ENCODE data around the gene LANCL2.
"Not testable (repeated sequence)": the region's sequence is repeated elsewhere in the genome, so short reads cannot be mapped to it uniquely, and the experiment has no call there.

LANCL2 gene

GRCh38 chr7:55387062-55387965 lies 22.2 kb downstream of the LANCL2 start:
- in situ Hi-C loops (cut with MboI; ENCODE audit: low pct_unique_long_range_greater_than_20kb, low sequenced_read_pairs) = no loop called here
- peak; percentile 34 for DNase-seq

- in situ Hi-C loops (cut with MboI; ENCODE audit: low pct_unique_long_range_greater_than_20kb, low sequenced_read_pairs) = no loop called here
- DNase-seq = no peak
Observed at GRCh38 chr7:55396233-55396785, 31.2 kb downstream of the LANCL2 start.

GRCh38 chr7:55397617-55398016 lies 32.5 kb downstream of the LANCL2 start:
- DNase-seq = no peak

GRCh38 chr7:55400191-55400590 lies 35.1 kb downstream of the LANCL2 start:
- in situ Hi-C loops (cut with MboI; ENCODE audit: low pct_unique_long_range_greater_than_20kb, low sequenced_read_pairs) = no loop called here
- no peak for DNase-seq

More at GRCh38 chr7:55397617-55398016, 32.5 kb downstream of the LANCL2 start:
- in situ Hi-C loops (cut with MboI; ENCODE audit: low pct_unique_long_range_greater_than_20kb, low sequenced_read_pairs) = no loop called here

GRCh38 chr7:55402506-55402905 lies 37.4 kb downstream of the LANCL2 start:
- in situ Hi-C loops (cut with MboI; ENCODE audit: low pct_unique_long_range_greater_than_20kb, low sequenced_read_pairs); DNase-seq: not testable (repeated sequence)

- no peak for DNase-seq
- in situ Hi-C loops (cut with MboI; ENCODE audit: low pct_unique_long_range_greater_than_20kb, low sequenced_read_pairs) = no loop called here
Observed at GRCh38 chr7:55405856-55406541, 40.9 kb downstream of the LANCL2 start.

- in situ Hi-C loops (cut with MboI; ENCODE audit: low pct_unique_long_range_greater_than_20kb, low sequenced_read_pairs) = no loop called here
- no peak for DNase-seq
Observed at GRCh38 chr7:55409482-55410225, 44.5 kb downstream of the LANCL2 start.

- DNase-seq = no peak
- in situ Hi-C loops (cut with MboI; ENCODE audit: low pct_unique_long_range_greater_than_20kb, low sequenced_read_pairs) = no loop called here
Observed at GRCh38 chr7:55410667-55411239, 45.6 kb downstream of the LANCL2 start.

- in situ Hi-C loops (cut with MboI; ENCODE audit: low pct_unique_long_range_greater_than_20kb, low sequenced_read_pairs) = no loop called here
- DNase-seq = no peak
Observed at GRCh38 chr7:55411844-55412243, 46.7 kb downstream of the LANCL2 start.

GRCh38 chr7:55413442-55413841 lies 48.3 kb downstream of the LANCL2 start:
- in situ Hi-C loops (cut with MboI; ENCODE audit: low pct_unique_long_range_greater_than_20kb, low sequenced_read_pairs) = no loop called here
- DNase-seq = no peak

GRCh38 chr7:55415173-55415778 lies 50.1 kb downstream of the LANCL2 start:
- in situ Hi-C loops (cut with MboI; ENCODE audit: low pct_unique_long_range_greater_than_20kb, low sequenced_read_pairs) = no loop called here
- peak; percentile 81 for DNase-seq

- in situ Hi-C loops (cut with MboI; ENCODE audit: low pct_unique_long_range_greater_than_20kb, low sequenced_read_pairs); DNase-seq: not testable (repeated sequence)
Observed at GRCh38 chr7:55417456-55417855, 52.3 kb downstream of the LANCL2 start.

GRCh38 chr7:55420530-55420929 lies 55.4 kb downstream of the LANCL2 start:
- in situ Hi-C loops (cut with MboI; ENCODE audit: low pct_unique_long_range_greater_than_20kb, low sequenced_read_pairs) = no loop called here
- DNase-seq = no peak

GRCh38 chr7:55423277-55423711 lies 58.2 kb downstream of the LANCL2 start:
- DNase-seq = no peak
- in situ Hi-C loops (cut with MboI; ENCODE audit: low pct_unique_long_range_greater_than_20kb, low sequenced_read_pairs) = no loop called here

- no peak for DNase-seq
- in situ Hi-C loops (cut with MboI; ENCODE audit: low pct_unique_long_range_greater_than_20kb, low sequenced_read_pairs) = no loop called here
Observed at GRCh38 chr7:55423891-55424290, 58.8 kb downstream of the LANCL2 start.

GRCh38 chr7:55425141-55425752 lies 60.1 kb downstream of the LANCL2 start:
- DNase-seq = peak; percentile 60
- in situ Hi-C loops (cut with MboI; ENCODE audit: low pct_unique_long_range_greater_than_20kb, low sequenced_read_pairs) = no loop called here

- in situ Hi-C loops (cut with MboI; ENCODE audit: low pct_unique_long_range_greater_than_20kb, low sequenced_read_pairs) = no loop called here
- DNase-seq = no peak
Observed at GRCh38 chr7:55426676-55427075, 61.5 kb downstream of the LANCL2 start.

- in situ Hi-C loops (cut with MboI; ENCODE audit: low pct_unique_long_range_greater_than_20kb, low sequenced_read_pairs) = no loop called here
- no peak for DNase-seq
Observed at GRCh38 chr7:55427342-55427741, 62.2 kb downstream of the LANCL2 start.

All from KBM-7 (cell line).